Skeletal muscle tissue (tissue), 4 donors: ENCODE results near the gene KCNH6. TPM values are rescaled to one million over a fixed set of nuclear protein-coding genes. Genes with fewer than 3 reads are reported as not detected.

Source experiments
- H3K27ac ChIP-seq: one replicate; pipeline ENCODE4 v1.7.0; 2013; ENCODE audit warnings: mild to moderate bottlenecking, low read depth, low read length, inconsistent platforms
- H3K27me3 ChIP-seq, 3 donors: one replicate each; pipeline ENCODE4 v1.7.0; 2013; ENCODE audit warnings: low read length in 3 of 3; ENCODE audit not compliant: control insufficient read depth in 3 of 3, insufficient read depth in 3 of 3
- H3K36me3 ChIP-seq, 3 donors: one replicate each; pipeline ENCODE4 v1.7.0; 2013; ENCODE audit warnings: low read length in 3 of 3; ENCODE audit not compliant: control insufficient read depth in 3 of 3, insufficient read depth in 3 of 3
- H3K4me1 ChIP-seq, 3 donors: one replicate each; pipeline ENCODE4 v1.7.0; 2013; ENCODE audit warnings: low read length in 3 of 3, mild to moderate bottlenecking in 3 of 3; ENCODE audit not compliant: control insufficient read depth in 3 of 3, insufficient read depth in 3 of 3
- H3K4me3 ChIP-seq, 3 donors: one replicate each; pipeline ENCODE4 v1.7.0; 2013; ENCODE audit warnings: low read length in 3 of 3
- H3K9ac ChIP-seq, 3 donors: one replicate each; pipeline ENCODE4 v1.7.0; 2013; ENCODE audit warnings: low read length in 3 of 3, mild to moderate bottlenecking in 3 of 3, moderate library complexity in 2 of 3, low read depth in 1 of 3
- H3K9me3 ChIP-seq, 3 donors: one replicate each; pipeline ENCODE4 v1.7.0; 2013; ENCODE audit warnings: low read length in 3 of 3; ENCODE audit not compliant: control insufficient read depth in 3 of 3
- total RNA-seq: library from RNA; depleted of rRNA; stranded (reverse); fragments of >200 nt; gene quantifications from one replicate; pipeline ENCODE4 v1.2.3, GENCODE V29; 2014
- donor health status: Osteomylitis.

KCNH6 gene
- total RNA-seq, 1 donor from 2014 or later, result not detected

DNA sequence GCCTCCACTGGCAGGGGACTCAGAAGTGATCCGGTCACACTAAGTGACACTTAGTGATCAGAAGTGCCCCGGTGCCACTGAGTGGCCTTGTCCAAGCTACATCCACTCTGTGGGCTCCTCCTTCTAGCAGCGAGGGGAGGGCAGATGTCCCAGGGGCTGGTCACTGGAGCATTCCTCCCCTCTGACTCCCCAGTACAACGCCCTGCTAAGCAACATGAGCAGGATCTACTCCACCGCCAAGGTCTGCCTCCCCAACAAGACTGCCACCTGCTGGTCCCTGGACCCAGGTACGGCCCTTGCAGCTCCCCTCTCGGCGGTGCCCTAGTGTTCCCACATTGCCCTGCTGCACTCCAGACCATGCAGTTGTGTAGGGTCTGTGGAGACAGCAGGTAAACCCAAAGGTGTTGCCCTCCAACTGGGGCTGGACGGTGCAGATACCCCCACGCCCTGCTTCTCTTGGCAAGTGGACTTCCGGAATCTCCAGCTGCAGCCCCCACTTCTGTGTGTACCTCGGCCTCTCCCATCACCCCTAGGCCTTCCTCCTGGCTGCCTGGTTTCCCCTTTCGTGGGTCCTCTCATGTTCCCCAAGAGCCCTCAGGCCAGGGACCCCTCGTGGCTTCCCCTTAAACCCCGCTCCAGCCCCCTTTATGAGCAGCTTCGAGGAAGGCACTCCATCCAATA lies 44.2 kb upstream of the KCNH6 start:
- H3K27me3 ChIP-seq, result peaks cover 20 to 39% (median 26%) of the 10 kb centered on the region in 3 donors
- no peak overlapping the region for H3K27ac ChIP-seq
- peaks cover 0 to 4% (median 0%) of the 10 kb centered on the region in 3 donors for H3K36me3 ChIP-seq
- H3K4me1 ChIP-seq, result peaks cover 14 to 33% (median 25%) of the 10 kb centered on the region in 3 donors
- H3K9me3 ChIP-seq, result no peaks in the 10 kb centered on the region
- no peak overlapping the region for H3K9ac ChIP-seq
- peak overlapping the region in 2 of 3 donors; percentile 41 to 51 for H3K4me3 ChIP-seq

DNA sequence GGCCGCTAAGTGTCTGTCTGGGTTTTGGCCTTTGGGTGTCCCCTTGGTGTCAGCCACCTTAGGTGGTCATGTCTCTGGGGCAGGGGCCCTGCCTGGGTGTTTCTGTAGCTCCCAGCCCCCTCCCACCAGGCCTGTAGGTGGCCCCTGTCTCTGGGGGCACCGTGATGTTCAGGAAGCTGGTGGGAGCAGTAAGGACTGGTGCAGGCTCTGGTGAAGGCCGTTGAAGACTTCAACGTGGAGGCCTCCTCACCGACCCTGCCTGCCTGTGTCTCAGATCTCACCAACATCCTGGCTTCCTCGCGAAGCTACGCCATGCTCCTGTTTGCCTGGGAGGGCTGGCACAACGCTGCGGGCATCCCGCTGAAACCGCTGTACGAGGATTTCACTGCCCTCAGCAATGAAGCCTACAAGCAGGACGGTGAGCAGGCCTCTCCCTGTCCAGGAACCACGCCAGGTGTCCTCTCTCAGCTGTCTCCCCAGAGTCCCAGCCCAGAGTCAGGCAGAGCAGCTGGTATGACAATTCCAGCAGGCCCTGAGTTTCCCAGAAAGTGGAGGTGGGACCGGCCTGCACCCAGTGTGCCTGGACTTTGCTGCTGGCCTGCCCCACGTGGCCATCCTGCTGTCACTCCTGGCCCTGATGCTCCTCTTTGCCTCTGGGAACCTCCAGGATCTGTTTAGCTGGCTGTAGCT lies 43.5 kb upstream of the KCNH6 start:
- Histone ChIP-seq H3K9ac (no peak overlapping the region), H3K4me1 (peaks cover 14 to 31% (median 25%) of the 10 kb centered on the region in 3 donors), H3K27ac (no peak overlapping the region), H3K4me3 (no peak overlapping the region), H3K36me3 (peaks cover 0 to 4% (median 2%) of the 10 kb centered on the region in 3 donors), H3K9me3 (no peaks in the 10 kb centered on the region), H3K27me3 (peaks cover 20 to 39% (median 26%) of the 10 kb centered on the region in 3 donors)

DNA sequence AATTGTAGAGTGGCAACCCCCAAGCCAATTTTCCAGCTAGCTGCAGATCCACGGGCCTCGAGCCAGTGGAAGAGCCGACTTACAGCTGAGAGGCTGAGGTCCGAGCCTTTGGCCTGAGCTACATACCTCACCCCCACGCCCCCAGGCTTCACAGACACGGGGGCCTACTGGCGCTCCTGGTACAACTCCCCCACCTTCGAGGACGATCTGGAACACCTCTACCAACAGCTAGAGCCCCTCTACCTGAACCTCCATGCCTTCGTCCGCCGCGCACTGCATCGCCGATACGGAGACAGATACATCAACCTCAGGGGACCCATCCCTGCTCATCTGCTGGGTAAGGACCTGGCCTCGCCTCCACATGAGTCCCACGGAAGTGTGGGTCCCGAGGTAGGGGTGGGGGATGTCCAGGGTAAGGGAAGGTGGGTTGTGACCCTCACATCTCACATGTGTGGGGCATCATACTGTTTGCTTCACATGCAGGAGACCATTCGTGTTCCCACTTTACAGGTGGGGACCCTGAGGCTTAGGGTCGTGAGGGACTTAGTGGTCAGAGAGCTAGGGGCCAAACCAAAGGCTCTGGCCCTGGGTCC lies 42.9 kb upstream of the KCNH6 start:
- H3K27ac ChIP-seq, result no peak overlapping the region
- H3K9ac ChIP-seq, result no peak overlapping the region
- peaks cover 0 to 4% (median 2%) of the 10 kb centered on the region in 3 donors for H3K36me3 ChIP-seq
- peaks cover 20 to 34% (median 26%) of the 10 kb centered on the region in 3 donors for H3K27me3 ChIP-seq
- H3K4me3 ChIP-seq, result no peak overlapping the region
- H3K9me3 ChIP-seq, result no peaks in the 10 kb centered on the region
- peaks cover 14 to 29% (median 25%) of the 10 kb centered on the region in 3 donors for H3K4me1 ChIP-seq

DNA sequence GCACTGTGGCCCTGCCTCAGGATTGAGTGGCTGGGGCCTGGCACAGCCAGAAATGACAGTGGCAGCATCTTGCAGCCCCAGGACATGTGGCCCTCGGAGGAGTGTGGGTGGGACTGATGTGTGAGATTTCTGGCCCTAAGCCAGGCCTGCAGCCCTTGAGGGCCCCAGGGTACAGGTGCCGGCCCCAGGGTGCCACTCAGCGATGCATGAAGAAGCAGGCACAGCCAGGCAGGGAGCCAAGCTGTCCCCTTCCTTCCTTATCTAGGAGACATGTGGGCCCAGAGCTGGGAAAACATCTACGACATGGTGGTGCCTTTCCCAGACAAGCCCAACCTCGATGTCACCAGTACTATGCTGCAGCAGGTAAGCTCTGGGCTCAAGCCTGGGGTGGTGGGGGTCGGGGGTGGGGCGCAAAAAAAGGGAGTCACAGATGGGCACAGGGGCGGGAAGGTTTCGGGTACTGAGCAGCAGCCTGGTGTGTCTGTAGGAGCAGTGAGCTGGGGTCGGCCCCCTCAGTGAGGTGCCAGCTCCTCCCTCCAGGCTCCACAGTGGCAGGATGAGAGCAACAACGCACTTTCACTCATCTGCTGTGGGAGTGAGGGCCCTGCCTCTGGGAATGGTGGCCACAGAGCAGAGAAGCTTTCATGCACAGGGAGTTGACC lies 42.2 kb upstream of the KCNH6 start:
- Histone ChIP-seq H3K4me1 (peaks cover 14 to 22% (median 20%) of the 10 kb centered on the region in 3 donors), H3K36me3 (peaks cover 0 to 4% (median 2%) of the 10 kb centered on the region in 3 donors), H3K27ac (no peak overlapping the region), H3K27me3 (peaks cover 20 to 27% (median 26%) of the 10 kb centered on the region in 3 donors), H3K4me3 (no peak overlapping the region), H3K9ac (no peak overlapping the region), H3K9me3 (no peaks in the 10 kb centered on the region)

DNA sequence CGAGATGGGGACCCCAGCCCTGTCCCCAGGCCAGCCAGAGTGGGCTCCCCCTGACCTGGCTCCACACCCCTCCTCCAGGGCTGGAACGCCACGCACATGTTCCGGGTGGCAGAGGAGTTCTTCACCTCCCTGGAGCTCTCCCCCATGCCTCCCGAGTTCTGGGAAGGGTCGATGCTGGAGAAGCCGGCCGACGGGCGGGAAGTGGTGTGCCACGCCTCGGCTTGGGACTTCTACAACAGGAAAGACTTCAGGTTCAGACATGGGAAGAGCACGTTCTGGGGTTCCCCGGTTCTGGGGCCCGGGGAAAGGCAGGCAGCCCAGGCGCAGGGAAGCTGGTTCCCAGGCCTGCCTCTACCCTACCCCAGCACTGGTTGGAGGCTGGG lies 41.7 kb upstream of the KCNH6 start:
- Histone ChIP-seq H3K36me3 (peaks cover 0 to 4% (median 2%) of the 10 kb centered on the region in 3 donors), H3K4me3 (no peak overlapping the region), H3K27me3 (peaks cover 20 to 26% (median 25%) of the 10 kb centered on the region in 3 donors)

DNA sequence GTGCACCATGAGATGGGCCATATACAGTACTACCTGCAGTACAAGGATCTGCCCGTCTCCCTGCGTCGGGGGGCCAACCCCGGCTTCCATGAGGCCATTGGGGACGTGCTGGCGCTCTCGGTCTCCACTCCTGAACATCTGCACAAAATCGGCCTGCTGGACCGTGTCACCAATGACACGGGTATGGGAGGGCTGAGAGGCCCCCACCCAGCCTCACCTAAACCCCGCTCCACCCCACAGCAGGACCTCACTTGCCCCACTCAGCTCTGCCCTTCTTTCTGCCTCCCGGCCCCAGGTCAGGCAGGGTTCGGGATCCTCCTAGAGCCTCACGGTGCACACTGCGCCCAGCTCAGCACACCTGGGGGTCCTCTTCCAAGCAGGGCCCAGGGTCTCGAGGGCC lies 40.6 kb upstream of the KCNH6 start:
- no peak overlapping the region for H3K27ac ChIP-seq
- peaks cover 0 to 4% (median 2%) of the 10 kb centered on the region in 3 donors for H3K36me3 ChIP-seq
- H3K9ac ChIP-seq, result no peak overlapping the region
- H3K4me1 ChIP-seq, result peaks cover 12 to 20% (median 15%) of the 10 kb centered on the region in 3 donors
- H3K9me3 ChIP-seq, result no peaks in the 10 kb centered on the region
- peaks cover 19 to 24% (median 23%) of the 10 kb centered on the region in 3 donors for H3K27me3 ChIP-seq
- H3K4me3 ChIP-seq, result no peak overlapping the region

More for the DNA sequence above, 41.7 kb upstream of the KCNH6 start:
- Histone ChIP-seq H3K4me1 (peaks cover 14 to 21% (median 17%) of the 10 kb centered on the region in 3 donors), H3K27ac (no peak overlapping the region), H3K9ac (no peak overlapping the region), H3K9me3 (no peaks in the 10 kb centered on the region)

DNA sequence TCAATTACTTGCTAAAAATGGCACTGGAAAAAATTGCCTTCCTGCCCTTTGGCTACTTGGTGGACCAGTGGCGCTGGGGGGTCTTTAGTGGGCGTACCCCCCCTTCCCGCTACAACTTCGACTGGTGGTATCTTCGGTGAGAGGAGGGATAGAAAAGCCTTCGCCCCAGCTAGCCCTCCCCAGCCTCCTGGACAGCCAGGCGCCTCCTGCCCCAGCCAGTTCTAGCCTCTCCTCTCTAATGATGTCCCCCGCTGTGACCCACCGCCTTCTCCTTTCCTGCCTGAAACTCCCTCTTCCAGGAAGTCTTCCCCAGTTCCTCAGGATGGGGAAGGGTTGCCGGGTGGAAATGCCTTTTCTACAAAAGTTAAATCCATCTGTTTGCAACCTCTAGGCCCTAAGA lies 40.1 kb upstream of the KCNH6 start:
- H3K36me3 ChIP-seq, result peaks cover 0 to 4% (median 2%) of the 10 kb centered on the region in 3 donors
- no peak overlapping the region for H3K27ac ChIP-seq
- H3K4me3 ChIP-seq, result no peak overlapping the region
- no peak overlapping the region for H3K9ac ChIP-seq
- peaks cover 9 to 15% (median 10%) of the 10 kb centered on the region in 3 donors for H3K4me1 ChIP-seq
- H3K27me3 ChIP-seq, result peaks cover 13 to 19% (median 18%) of the 10 kb centered on the region in 3 donors
- no peaks in the 10 kb centered on the region for H3K9me3 ChIP-seq

DNA sequence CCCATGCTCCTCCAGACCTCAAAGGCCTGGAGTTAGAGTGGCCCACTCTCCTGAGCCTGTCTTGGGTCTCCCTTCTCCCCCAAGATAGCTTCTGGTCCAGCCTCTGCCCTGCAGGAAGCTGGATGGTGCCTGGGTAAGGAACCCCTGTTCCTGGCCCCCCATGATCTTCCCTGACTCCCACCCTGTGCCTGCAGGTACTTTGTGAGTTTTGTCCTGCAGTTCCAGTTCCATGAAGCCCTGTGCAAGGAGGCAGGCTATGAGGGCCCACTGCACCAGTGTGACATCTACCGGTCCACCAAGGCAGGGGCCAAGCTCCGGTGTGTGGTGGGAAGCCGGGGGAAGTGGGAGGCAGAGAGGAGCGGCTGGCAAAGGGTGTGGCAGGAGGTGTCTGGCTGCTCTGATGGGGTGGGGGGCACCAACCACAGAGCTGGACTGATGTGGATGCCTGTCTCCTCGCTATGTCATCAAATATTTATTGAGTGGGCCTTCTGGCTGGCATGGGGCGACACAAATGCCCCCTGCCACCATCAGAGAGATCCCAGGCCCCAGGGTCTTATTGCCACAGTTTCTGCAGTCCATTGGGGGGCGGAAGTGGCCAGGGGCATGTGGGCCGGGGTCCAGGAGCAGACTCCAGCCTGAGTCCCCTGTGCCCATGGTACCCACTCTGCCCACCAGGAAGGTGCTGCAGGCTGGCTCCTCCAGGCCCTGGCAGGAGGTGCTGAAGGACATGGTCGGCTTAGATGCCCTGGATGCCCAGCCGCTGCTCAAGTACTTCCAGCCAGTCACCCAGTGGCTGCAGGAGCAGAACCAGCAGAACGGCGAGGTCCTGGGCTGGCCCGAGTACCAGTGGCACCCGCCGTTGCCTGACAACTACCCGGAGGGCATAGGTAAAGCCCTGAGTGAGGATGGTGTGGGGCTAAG lies 39.2 kb upstream of the KCNH6 start:
- H3K4me1 ChIP-seq, result peaks cover 3 to 8% (median 3%) of the 10 kb centered on the region in 3 donors
- peaks cover 7 to 10% (median 9%) of the 10 kb centered on the region in 3 donors for H3K27me3 ChIP-seq

More for the DNA sequence above, 39.2 kb upstream of the KCNH6 start:
- no peak overlapping the region for H3K27ac ChIP-seq
- H3K9me3 ChIP-seq, result no peaks in the 10 kb centered on the region
- no peak overlapping the region for H3K4me3 ChIP-seq
- no peak overlapping the region for H3K9ac ChIP-seq
- peaks cover 0 to 5% (median 4%) of the 10 kb centered on the region in 3 donors for H3K36me3 ChIP-seq
